HepG2 (cell line): ENCODE results near the gene VARS2. TPM values are rescaled to one million over a fixed set of nuclear protein-coding genes. Genes with fewer than 3 reads are reported as not detected.

Source experiments
- AFF4 ChIP-seq: sonication (generic); formaldehyde crosslinking; IDR thresholded peaks from 2 replicates; pipeline ENCODE4 v1.4.0; 2020; ENCODE audit warnings: missing genetic modification reagents
- CBFB ChIP-seq: sonication (generic); formaldehyde crosslinking; IDR thresholded peaks from 2 replicates; pipeline ENCODE4 v1.4.0; 2020; ENCODE audit warnings: missing genetic modification reagents
- FOSL1 ChIP-seq: sonication (generic); formaldehyde crosslinking; IDR thresholded peaks from 2 replicates; pipeline ENCODE4 v1.9.0; 2021; ENCODE audit warnings: missing genetic modification reagents, borderline replicate concordance
- KDM1A ChIP-seq: IDR thresholded peaks from 2 replicates; pipeline ENCODE4 v1.6.1; 2016; ENCODE audit warnings: missing compliant biosample characterization
- MBD4 ChIP-seq: IDR thresholded peaks from 2 replicates; pipeline ENCODE4 v1.6.1; 2012; ENCODE audit warnings: low read length, inconsistent platforms, borderline replicate concordance
- NFE2L2 ChIP-seq: fragments of 150-350 bp; IDR thresholded peaks from 2 replicates; pipeline ENCODE4 v1.6.1; 2014; ENCODE audit warnings: low read length
- NR2F1 ChIP-seq, 2 experiments: fragments of 450-650 bp in 1 of 2; formaldehyde crosslinking in 1 of 2; IDR thresholded peaks; 2 replicates each; pipeline versions ENCODE4 v1.5.0 to v1.6.1; 2016 to 2020; ENCODE audit warnings: mild to moderate bottlenecking in 1 of 2, missing compliant biosample characterization in 1 of 2, missing genetic modification reagents in 1 of 2, moderate library complexity in 1 of 2
- PPARG ChIP-seq: conservative IDR thresholded peaks from 2 replicates; pipeline ENCODE4 v1.6.1; 2016; ENCODE audit warnings: missing biosample characterization, missing genetic modification reagents
- TBX2 ChIP-seq: sonication (generic); formaldehyde crosslinking; IDR thresholded peaks from 2 replicates; pipeline ENCODE4 v1.5.0; 2020; ENCODE audit warnings: missing genetic modification reagents, mild to moderate bottlenecking, borderline replicate concordance
- ZNF331 ChIP-seq: sonication (generic); formaldehyde crosslinking; IDR thresholded peaks from 2 replicates; pipeline ENCODE4 v1.4.0; 2020; ENCODE audit warnings: missing genetic modification reagents
- ZNF75D ChIP-seq: sonication (generic); formaldehyde crosslinking; IDR thresholded peaks from 2 replicates; pipeline ENCODE4 v1.8.1; 2023; ENCODE audit warnings: missing genetic modification reagents, mild to moderate bottlenecking, borderline replicate concordance
- ZNF841 ChIP-seq: sonication (generic); formaldehyde crosslinking; IDR thresholded peaks from 2 replicates; pipeline ENCODE4 v1.8.1; 2023; ENCODE audit warnings: missing genetic modification reagents, borderline replicate concordance
- polyA plus RNA-seq, 8 experiments: library from polyadenylated mRNA; depleted of rRNA in 3 of 8; stranded (reverse) in 7 of 8; unstranded in 1 of 8; fragments of >200 nt; fragmentation: Illumina TruSeq in 4 of 8; extraction: Trizol in 4 of 8; gene quantifications; 2 replicates each; pipeline versions ENCODE4 v1.2.1 to v1.2.3, GENCODE V29; 2011 to 2016; ENCODE audit warnings: low read depth in 4 of 8, missing spikeins in 1 of 8, mixed read lengths in 1 of 8; ENCODE audit not compliant: insufficient read depth in 1 of 8
- total RNA-seq, 5 experiments: library from RNA; depleted of rRNA; stranded (reverse); fragments of >200 nt; fragmentation: Illumina TruSeq; extraction: Trizol; gene quantifications; 2 replicates each; pipeline ENCODE4 v1.2.3, GENCODE V29; 2016; ENCODE audit warnings: low read depth in 1 of 5
- TF ChIP-seq, protein P1 (sequence below): sonication (generic); formaldehyde crosslinking; IDR thresholded peaks from 2 replicates; pipeline ENCODE4 v1.5.0; 2020; ENCODE audit warnings: mild to moderate bottlenecking, missing genetic modification reagents, moderate library complexity
- TF ChIP-seq, protein P2 (sequence below): sonication (generic); formaldehyde crosslinking; IDR thresholded peaks from 2 replicates; pipeline ENCODE4 v1.8.1; 2023; ENCODE audit warnings: missing genetic modification reagents, inconsistent platforms, borderline replicate concordance

Gene VARS2
- total and polyA plus RNA-seq, 2 of the 13 experiments (the other 11 are each of a cell fraction or from before 2014, with no cell fraction given): 61.8 to 71.8 TPM

DNA sequence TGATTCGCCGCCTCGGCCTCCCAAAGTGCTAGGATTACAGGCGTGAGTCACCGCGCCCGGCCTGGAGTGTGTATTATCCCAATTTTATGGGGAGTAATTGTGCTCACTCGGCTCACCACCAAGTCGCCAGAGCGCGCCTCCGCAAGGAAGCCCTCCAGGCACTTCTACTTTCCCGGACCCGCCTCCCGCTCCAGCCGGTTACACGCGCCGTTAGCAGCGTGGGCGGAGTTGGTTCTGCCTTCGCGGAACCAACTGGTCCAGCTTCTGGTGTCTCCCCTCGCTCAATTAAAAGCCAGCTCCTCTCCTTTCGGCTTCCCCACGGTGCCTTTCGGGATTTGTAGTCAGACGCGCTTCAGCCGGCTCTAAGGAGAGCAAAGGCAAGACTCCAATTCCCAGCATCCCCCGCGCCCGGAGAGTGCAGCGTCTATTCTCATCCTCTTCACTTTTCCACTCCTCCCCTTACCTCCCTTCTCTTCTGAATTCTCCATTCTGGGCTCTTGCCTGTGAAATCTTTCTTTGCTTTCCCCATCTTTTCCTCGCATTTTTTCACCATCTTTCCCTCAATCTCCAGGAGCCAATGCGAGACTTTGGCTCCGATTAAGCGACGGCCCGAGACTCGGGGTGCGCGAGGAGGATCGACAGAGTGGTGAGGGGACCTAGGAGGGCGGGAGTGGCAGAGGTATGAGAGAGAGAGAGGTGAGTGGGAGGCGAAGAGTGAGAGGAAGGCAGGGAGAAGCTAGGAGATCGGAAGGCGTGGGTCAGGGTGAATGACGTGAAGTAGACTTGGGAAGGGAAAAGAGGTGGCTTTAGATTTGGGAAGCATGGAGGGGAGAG lies 6.1 kb upstream of the VARS2 start, which contains the start of gene GTF2H4 (continued):
- TF ChIP-seq TBX2: peak; percentile 83
- TF ChIP-seq, protein P1, sequence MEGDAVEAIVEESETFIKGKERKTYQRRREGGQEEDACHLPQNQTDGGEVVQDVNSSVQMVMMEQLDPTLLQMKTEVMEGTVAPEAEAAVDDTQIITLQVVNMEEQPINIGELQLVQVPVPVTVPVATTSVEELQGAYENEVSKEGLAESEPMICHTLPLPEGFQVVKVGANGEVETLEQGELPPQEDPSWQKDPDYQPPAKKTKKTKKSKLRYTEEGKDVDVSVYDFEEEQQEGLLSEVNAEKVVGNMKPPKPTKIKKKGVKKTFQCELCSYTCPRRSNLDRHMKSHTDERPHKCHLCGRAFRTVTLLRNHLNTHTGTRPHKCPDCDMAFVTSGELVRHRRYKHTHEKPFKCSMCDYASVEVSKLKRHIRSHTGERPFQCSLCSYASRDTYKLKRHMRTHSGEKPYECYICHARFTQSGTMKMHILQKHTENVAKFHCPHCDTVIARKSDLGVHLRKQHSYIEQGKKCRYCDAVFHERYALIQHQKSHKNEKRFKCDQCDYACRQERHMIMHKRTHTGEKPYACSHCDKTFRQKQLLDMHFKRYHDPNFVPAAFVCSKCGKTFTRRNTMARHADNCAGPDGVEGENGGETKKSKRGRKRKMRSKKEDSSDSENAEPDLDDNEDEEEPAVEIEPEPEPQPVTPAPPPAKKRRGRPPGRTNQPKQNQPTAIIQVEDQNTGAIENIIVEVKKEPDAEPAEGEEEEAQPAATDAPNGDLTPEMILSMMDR (CRISPR knock-in tag): peak; percentile 12; the same call in 1 of the 2 replicates
- peak; percentile 98 for TF ChIP-seq KDM1A (CRISPR knock-in tag)
- TF ChIP-seq AFF4 (CRISPR knock-in tag): peak; percentile 54
- TF ChIP-seq CBFB (CRISPR knock-in tag): peak; percentile 80; the same call in 1 of the 2 replicates
- no peak for TF ChIP-seq FOSL1 (CRISPR knock-in tag)
- no peak for TF ChIP-seq ZNF75D (CRISPR knock-in tag)
- TF ChIP-seq ZNF841: no peak
- TF ChIP-seq NR2F1 (CRISPR knock-in tag; IDR thresholded peaks at IDR 0.05): 0 out of 4 replicates have a peak, but pooled peaks of 1 of the 2 experiments have one; percentile 11
- no peak for TF ChIP-seq NFE2L2
- no peak; the same call in 1 of the 2 replicates for TF ChIP-seq ZNF331
- TF ChIP-seq, protein P2, sequence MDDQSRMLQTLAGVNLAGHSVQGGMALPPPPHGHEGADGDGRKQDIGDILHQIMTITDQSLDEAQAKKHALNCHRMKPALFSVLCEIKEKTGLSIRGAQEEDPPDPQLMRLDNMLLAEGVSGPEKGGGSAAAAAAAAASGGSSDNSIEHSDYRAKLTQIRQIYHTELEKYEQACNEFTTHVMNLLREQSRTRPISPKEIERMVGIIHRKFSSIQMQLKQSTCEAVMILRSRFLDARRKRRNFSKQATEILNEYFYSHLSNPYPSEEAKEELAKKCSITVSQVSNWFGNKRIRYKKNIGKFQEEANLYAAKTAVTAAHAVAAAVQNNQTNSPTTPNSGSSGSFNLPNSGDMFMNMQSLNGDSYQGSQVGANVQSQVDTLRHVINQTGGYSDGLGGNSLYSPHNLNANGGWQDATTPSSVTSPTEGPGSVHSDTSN (CRISPR knock-in tag): no peak
- TF ChIP-seq PPARG: no peak
- no peak for TF ChIP-seq MBD4
